NCI-H2081 (cell line): ENCODE results near the gene CACNA1I.

Source experiments
- DNase-seq, 2 experiments: peaks; one replicate each; lab custom pipeline; 2025; lab: John Stamatoyannopoulos, UW

CACNA1I gene

GRCh38 chr22:39623603-39624500 lies 53.3 kb downstream of the CACNA1I start:
- DNase-seq: no peak

- no peak for DNase-seq
Observed at GRCh38 chr22:39624501-39624821, 53.9 kb downstream of the CACNA1I start.

- DNase-seq: no peak
Observed at GRCh38 chr22:39625569-39626537, 55.3 kb downstream of the CACNA1I start.

- DNase-seq: no peak
Observed at GRCh38 chr22:39627208-39627607, 56.7 kb downstream of the CACNA1I start.

- DNase-seq: no peak
Observed at GRCh38 chr22:39627865-39628562, 57.5 kb downstream of the CACNA1I start.

GRCh38 chr22:39628563-39629080 lies 58.1 kb downstream of the CACNA1I start:
- DNase-seq: no peak

GRCh38 chr22:39629851-39630250 lies 59.3 kb downstream of the CACNA1I start:
- no peak for DNase-seq

GRCh38 chr22:39630721-39631120 lies 60.2 kb downstream of the CACNA1I start:
- no peak for DNase-seq

GRCh38 chr22:39631381-39632286 lies 61.1 kb downstream of the CACNA1I start:
- DNase-seq: no peak

GRCh38 chr22:39634530-39635405 lies 64.2 kb downstream of the CACNA1I start:
- peak in 1 of 2 experiments; percentile 1 for DNase-seq

GRCh38 chr22:39635719-39636118 lies 65.2 kb downstream of the CACNA1I start:
- no peak for DNase-seq

- no peak for DNase-seq
Observed at GRCh38 chr22:39638958-39639357, 68.4 kb downstream of the CACNA1I start.

GRCh38 chr22:39641660-39642310 lies 71.2 kb downstream of the CACNA1I start:
- DNase-seq: no peak

- DNase-seq: no peak
Observed at GRCh38 chr22:39643311-39644083, 72.9 kb downstream of the CACNA1I start.

GRCh38 chr22:39645532-39645931 lies 75.0 kb downstream of the CACNA1I start:
- DNase-seq: no peak

GRCh38 chr22:39646398-39647063 lies 76.0 kb downstream of the CACNA1I start:
- no peak for DNase-seq

GRCh38 chr22:39647836-39648629 lies 77.5 kb downstream of the CACNA1I start:
- DNase-seq: no peak
